HepG2 (cell line): Measurements from ENCODE around the gene AFTPH. TPM values are rescaled to one million over a fixed set of nuclear protein-coding genes. Genes with fewer than 3 reads are reported as not detected.

Experiments used
- ARHGAP35 ChIP-seq: sonication (generic); formaldehyde crosslinking; IDR thresholded peaks from 2 replicates; pipeline ENCODE4 v1.9.0; 2022; ENCODE audit warnings: mild to moderate bottlenecking, inconsistent platforms, moderate library complexity, missing genetic modification reagents, borderline replicate concordance
- EZH2 ChIP-seq: conservative IDR thresholded peaks from 2 replicates; pipeline ENCODE4 v1.6.1; 2012; ENCODE audit warnings: mild to moderate bottlenecking, low read depth, low read length, moderate library complexity
- KDM6A ChIP-seq: IDR thresholded peaks from 2 replicates; pipeline ENCODE4 v1.6.1; 2016; ENCODE audit warnings: low read depth
- NR1H2 ChIP-seq: sonication (generic); formaldehyde crosslinking; IDR thresholded peaks from 2 replicates; pipeline ENCODE4 v1.8.1; 2022; ENCODE audit warnings: low read depth, missing genetic modification reagents, borderline replicate concordance
- RFXANK ChIP-seq: IDR thresholded peaks from 2 replicates; pipeline ENCODE4 v1.6.1; 2016
- SIX4 ChIP-seq: sonication (generic); formaldehyde crosslinking; IDR thresholded peaks from 2 replicates; pipeline ENCODE4 v1.4.0; 2020; ENCODE audit warnings: missing genetic modification reagents
- SMARCC2 ChIP-seq: fragments of 450-650 bp; IDR thresholded peaks from 2 replicates; pipeline ENCODE4 v1.6.1; 2017; ENCODE audit warnings: antibody characterized with exemption, mild to moderate bottlenecking
- SRSF4 ChIP-seq: fragments of 200-400 bp; formaldehyde crosslinking; IDR thresholded peaks from one replicate; pipeline ENCODE4 v1.6.1; 2018; ENCODE audit warnings: mild to moderate bottlenecking, low read depth, low read length, moderate library complexity; ENCODE audit not compliant: poor library complexity, severe bottlenecking
- ZBTB42 ChIP-seq: sonication (generic); formaldehyde crosslinking; IDR thresholded peaks from 2 replicates; pipeline ENCODE4 v1.5.0; 2020; ENCODE audit warnings: mild to moderate bottlenecking, missing genetic modification reagents
- ZMYM2 ChIP-seq: sonication (generic); formaldehyde crosslinking; IDR thresholded peaks from 2 replicates; pipeline ENCODE4 v1.8.0; 2022; ENCODE audit warnings: mild to moderate bottlenecking, missing genetic modification reagents
- ZNF256 ChIP-seq: sonication (generic); formaldehyde crosslinking; conservative IDR thresholded peaks from 2 replicates; pipeline ENCODE4 v1.4.0; 2020; ENCODE audit warnings: missing genetic modification reagents
- ZNF329 ChIP-seq: sonication (generic); formaldehyde crosslinking; IDR thresholded peaks from 2 replicates; pipeline ENCODE4 v1.9.0; 2021; ENCODE audit warnings: low read depth, mild to moderate bottlenecking, missing genetic modification reagents
- ZNF354B ChIP-seq: sonication (generic); formaldehyde crosslinking; IDR thresholded peaks from 2 replicates; pipeline ENCODE4 v1.8.0; 2022; ENCODE audit warnings: mild to moderate bottlenecking, missing genetic modification reagents
- ZNF510 ChIP-seq: sonication (generic); formaldehyde crosslinking; IDR thresholded peaks from 2 replicates; pipeline ENCODE4 v1.4.0; 2020; ENCODE audit warnings: low read depth, mild to moderate bottlenecking, missing genetic modification reagents
- ZNF720 ChIP-seq: sonication (generic); formaldehyde crosslinking; IDR thresholded peaks from 2 replicates; pipeline ENCODE4 v1.4.0; 2020; ENCODE audit warnings: missing genetic modification reagents
- ZNF775 ChIP-seq: sonication (generic); formaldehyde crosslinking; IDR thresholded peaks from 2 replicates; pipeline ENCODE4 v1.4.0; 2020; ENCODE audit warnings: missing genetic modification reagents, mild to moderate bottlenecking, moderate library complexity, borderline replicate concordance
- ZNF781 ChIP-seq: sonication (generic); formaldehyde crosslinking; IDR thresholded peaks from 2 replicates; pipeline ENCODE4 v1.5.1; 2020; ENCODE audit warnings: borderline replicate concordance, mild to moderate bottlenecking, missing genetic modification reagents; ENCODE audit errors: not compliant biosample characterization
- polyA plus RNA-seq, 8 experiments: library from polyadenylated mRNA; depleted of rRNA in 3 of 8; stranded (reverse) in 7 of 8; unstranded in 1 of 8; fragments of >200 nt; fragmentation: Illumina TruSeq in 4 of 8; extraction: Trizol in 4 of 8; gene quantifications; 2 replicates each; pipeline versions ENCODE4 v1.2.1 to v1.2.3, GENCODE V29; 2011 to 2016; ENCODE audit warnings: low read depth in 4 of 8, missing spikeins in 1 of 8, mixed read lengths in 1 of 8; ENCODE audit not compliant: insufficient read depth in 1 of 8
- total RNA-seq, 5 experiments: library from RNA; depleted of rRNA; stranded (reverse); fragments of >200 nt; fragmentation: Illumina TruSeq; extraction: Trizol; gene quantifications; 2 replicates each; pipeline ENCODE4 v1.2.3, GENCODE V29; 2016; ENCODE audit warnings: low read depth in 1 of 5
- TF ChIP-seq, protein P1 (sequence below): sonication (generic); formaldehyde crosslinking; IDR thresholded peaks from 2 replicates; pipeline ENCODE4 v1.5.0; 2020; ENCODE audit warnings: mild to moderate bottlenecking, missing genetic modification reagents, borderline replicate concordance
- TF ChIP-seq, protein P2 (sequence below): sonication (generic); formaldehyde crosslinking; IDR thresholded peaks from 2 replicates; pipeline ENCODE4 v1.9.0; 2021; ENCODE audit warnings: missing genetic modification reagents, borderline replicate concordance
- TF ChIP-seq, protein P3 (sequence below): sonication (generic); formaldehyde crosslinking; IDR thresholded peaks from 2 replicates; pipeline ENCODE4 v1.4.0; 2020; ENCODE audit warnings: missing genetic modification reagents
- TF ChIP-seq, protein P4 (sequence below): IDR thresholded peaks from 2 replicates; pipeline ENCODE4 v1.6.1; 2012; ENCODE audit warnings: inconsistent platforms

AFTPH gene
- total and polyA plus RNA-seq, 2 of the 13 experiments (the other 11 are each of a cell fraction or from before 2014, with no cell fraction given) = 27.5 to 36.8 TPM

DNA sequence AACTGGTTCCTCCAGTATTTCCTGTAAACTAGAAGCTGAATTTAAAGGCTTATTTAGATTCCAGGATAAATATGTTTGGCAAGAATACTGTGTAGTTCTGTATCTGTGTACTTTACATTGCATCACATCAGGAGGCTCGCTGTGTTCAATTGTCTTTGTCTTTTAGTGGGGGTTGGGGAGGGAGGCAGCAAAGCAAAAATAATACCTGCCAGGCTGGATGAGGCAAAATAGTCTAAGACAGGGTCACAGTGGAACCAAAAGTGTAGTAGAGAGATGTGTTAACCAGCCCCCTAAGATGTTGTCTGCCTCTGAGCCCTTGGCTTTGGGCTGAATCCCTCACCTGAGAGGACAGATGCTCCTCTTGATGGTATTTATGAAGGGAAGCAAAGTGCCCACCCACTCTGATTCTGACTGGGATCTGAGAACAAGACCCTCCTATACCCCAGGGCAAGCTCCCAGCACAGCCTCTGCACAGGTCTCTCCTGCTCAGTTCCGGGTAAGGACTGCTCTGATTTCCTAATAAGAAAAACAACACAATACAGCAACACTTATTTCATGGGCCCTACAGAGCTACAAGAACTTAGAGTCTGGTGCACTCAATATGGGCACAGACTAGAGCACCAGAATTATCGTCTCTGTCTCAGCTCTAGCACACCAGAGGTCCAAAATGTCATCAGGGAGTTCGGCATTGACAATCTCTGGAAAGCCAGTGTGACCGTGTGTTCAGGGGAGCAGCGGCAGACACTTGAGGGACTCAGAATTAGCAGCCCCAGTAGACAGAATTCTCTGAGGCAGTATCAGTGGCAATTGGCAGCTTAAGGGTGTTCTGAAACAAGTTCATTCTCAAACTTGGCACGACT, 7.2 kb upstream of the AFTPH start (continued):
- TF ChIP-seq, protein P1, sequence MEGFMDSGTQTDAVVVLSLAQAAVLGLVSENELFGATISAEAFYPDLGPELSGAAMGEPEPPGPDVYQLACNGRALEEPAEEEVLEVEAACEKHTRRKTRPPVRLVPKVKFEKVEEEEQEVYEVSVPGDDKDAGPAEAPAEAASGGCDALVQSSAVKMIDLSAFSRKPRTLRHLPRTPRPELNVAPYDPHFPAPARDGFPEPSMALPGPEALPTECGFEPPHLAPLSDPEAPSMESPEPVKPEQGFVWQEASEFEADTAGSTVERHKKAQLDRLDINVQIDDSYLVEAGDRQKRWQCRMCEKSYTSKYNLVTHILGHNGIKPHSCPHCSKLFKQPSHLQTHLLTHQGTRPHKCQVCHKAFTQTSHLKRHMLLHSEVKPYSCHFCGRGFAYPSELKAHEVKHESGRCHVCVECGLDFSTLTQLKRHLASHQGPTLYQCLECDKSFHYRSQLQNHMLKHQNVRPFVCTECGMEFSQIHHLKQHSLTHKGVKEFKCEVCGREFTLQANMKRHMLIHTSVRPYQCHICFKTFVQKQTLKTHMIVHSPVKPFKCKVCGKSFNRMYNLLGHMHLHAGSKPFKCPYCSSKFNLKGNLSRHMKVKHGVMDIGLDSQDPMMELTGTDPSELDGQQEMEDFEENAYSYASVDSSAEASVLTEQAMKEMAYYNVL (CRISPR knock-in tag) = no peak
- TF ChIP-seq ZNF720 (CRISPR knock-in tag) (no peak), SIX4 (CRISPR knock-in tag) (no peak), ZBTB42 (CRISPR knock-in tag) (no peak), ARHGAP35 (CRISPR knock-in tag) (no peak), ZNF510 (0 out of 2 replicates have a peak, but pooled peaks have one; percentile 66), ZNF781 (CRISPR knock-in tag) (no peak), ZNF256 (CRISPR knock-in tag) (no peak), SMARCC2 (no peak), ZNF775 (no peak), EZH2 (no peak), ZNF329 (no peak), KDM6A (0 out of 2 replicates have a peak, but pooled peaks have one; percentile 51), ZMYM2 (no peak), NR1H2 (CRISPR knock-in tag) (no peak), SRSF4 (no peak), RFXANK (CRISPR knock-in tag) (no peak), ZNF354B (no peak)
- TF ChIP-seq, protein P2, sequence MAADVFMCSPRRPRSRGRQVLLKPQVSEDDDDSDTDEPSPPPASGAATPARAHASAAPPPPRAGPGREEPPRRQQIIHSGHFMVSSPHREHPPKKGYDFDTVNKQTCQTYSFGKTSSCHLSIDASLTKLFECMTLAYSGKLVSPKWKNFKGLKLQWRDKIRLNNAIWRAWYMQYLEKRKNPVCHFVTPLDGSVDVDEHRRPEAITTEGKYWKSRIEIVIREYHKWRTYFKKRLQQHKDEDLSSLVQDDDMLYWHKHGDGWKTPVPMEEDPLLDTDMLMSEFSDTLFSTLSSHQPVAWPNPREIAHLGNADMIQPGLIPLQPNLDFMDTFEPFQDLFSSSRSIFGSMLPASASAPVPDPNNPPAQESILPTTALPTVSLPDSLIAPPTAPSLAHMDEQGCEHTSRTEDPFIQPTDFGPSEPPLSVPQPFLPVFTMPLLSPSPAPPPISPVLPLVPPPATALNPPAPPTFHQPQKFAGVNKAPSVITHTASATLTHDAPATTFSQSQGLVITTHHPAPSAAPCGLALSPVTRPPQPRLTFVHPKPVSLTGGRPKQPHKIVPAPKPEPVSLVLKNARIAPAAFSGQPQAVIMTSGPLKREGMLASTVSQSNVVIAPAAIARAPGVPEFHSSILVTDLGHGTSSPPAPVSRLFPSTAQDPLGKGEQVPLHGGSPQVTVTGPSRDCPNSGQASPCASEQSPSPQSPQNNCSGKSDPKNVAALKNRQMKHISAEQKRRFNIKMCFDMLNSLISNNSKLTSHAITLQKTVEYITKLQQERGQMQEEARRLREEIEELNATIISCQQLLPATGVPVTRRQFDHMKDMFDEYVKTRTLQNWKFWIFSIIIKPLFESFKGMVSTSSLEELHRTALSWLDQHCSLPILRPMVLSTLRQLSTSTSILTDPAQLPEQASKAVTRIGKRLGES = no peak
- TF ChIP-seq, protein P3, sequence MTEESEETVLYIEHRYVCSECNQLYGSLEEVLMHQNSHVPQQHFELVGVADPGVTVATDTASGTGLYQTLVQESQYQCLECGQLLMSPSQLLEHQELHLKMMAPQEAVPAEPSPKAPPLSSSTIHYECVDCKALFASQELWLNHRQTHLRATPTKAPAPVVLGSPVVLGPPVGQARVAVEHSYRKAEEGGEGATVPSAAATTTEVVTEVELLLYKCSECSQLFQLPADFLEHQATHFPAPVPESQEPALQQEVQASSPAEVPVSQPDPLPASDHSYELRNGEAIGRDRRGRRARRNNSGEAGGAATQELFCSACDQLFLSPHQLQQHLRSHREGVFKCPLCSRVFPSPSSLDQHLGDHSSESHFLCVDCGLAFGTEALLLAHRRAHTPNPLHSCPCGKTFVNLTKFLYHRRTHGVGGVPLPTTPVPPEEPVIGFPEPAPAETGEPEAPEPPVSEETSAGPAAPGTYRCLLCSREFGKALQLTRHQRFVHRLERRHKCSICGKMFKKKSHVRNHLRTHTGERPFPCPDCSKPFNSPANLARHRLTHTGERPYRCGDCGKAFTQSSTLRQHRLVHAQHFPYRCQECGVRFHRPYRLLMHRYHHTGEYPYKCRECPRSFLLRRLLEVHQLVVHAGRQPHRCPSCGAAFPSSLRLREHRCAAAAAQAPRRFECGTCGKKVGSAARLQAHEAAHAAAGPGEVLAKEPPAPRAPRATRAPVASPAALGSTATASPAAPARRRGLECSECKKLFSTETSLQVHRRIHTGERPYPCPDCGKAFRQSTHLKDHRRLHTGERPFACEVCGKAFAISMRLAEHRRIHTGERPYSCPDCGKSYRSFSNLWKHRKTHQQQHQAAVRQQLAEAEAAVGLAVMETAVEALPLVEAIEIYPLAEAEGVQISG (CRISPR knock-in tag) = no peak; the same call in 1 of the 2 replicates
- TF ChIP-seq, protein P4, sequence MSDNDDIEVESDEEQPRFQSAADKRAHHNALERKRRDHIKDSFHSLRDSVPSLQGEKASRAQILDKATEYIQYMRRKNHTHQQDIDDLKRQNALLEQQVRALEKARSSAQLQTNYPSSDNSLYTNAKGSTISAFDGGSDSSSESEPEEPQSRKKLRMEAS = no peak
